VCaP (cell line): ENCODE data around the gene EIF6.
"Not testable (repeated sequence)": the region's sequence is repeated elsewhere in the genome, so short reads cannot be mapped to it uniquely, and the experiment has no call there.

Experiments
- H3K27ac ChIP-seq: fragments of 450-650 bp; 2 replicates; pipeline ENCODE4 v1.5.1; 2017
- TF ChIP-seq, protein P1 (sequence below): fragments of 450-650 bp; conservative IDR thresholded peaks from 2 replicates; pipeline ENCODE4 v1.5.1; 2017; ENCODE audit warnings: mild to moderate bottlenecking, moderate library complexity

Gene EIF6

DNA sequence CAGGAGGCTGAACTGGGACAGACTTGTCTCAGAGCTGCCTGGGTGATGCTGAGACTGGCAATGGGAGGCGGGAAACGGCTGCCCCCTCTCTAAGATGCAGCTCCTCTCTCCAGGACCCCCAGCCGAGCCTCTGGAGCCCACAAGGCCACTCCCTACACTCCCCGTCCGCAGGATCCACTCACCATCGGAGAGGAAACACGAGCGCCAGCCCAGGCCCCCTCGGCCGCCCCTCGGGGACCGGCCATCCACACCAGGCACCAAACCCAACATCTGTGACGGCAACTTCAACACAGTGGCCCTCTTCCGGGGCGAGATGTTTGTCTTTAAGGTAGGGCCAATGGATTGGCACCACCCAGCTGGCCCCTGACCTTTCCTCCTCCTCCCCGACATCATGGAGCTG is 17.5 kb downstream of the EIF6 start:
- peak overlapping the region; percentile 69; the same call in 1 of the 2 replicates for H3K27ac ChIP-seq
- TF ChIP-seq, protein P1, sequence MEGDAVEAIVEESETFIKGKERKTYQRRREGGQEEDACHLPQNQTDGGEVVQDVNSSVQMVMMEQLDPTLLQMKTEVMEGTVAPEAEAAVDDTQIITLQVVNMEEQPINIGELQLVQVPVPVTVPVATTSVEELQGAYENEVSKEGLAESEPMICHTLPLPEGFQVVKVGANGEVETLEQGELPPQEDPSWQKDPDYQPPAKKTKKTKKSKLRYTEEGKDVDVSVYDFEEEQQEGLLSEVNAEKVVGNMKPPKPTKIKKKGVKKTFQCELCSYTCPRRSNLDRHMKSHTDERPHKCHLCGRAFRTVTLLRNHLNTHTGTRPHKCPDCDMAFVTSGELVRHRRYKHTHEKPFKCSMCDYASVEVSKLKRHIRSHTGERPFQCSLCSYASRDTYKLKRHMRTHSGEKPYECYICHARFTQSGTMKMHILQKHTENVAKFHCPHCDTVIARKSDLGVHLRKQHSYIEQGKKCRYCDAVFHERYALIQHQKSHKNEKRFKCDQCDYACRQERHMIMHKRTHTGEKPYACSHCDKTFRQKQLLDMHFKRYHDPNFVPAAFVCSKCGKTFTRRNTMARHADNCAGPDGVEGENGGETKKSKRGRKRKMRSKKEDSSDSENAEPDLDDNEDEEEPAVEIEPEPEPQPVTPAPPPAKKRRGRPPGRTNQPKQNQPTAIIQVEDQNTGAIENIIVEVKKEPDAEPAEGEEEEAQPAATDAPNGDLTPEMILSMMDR: no peak

DNA sequence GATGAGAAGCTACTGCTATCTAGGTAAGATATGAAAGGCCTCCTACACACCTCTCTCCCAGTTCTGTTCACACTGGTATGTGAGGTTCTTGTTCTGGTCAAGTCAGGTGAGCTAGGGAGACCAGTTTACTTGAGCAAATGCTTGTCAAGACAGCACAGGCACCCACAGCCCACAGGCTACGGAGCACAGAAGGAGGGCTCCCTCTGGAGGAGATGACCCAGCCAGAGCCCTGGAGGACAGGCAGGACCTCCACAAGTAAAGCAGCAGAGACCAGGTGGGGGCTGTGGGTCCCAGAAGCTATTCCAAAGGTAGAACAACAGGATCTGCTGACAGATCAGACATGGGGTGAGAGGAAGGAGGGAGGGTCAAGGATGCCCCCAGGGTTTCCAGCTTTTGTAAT is 19.8 kb downstream of the EIF6 start:
- H3K27ac ChIP-seq: no peak overlapping the region
- TF ChIP-seq, protein P1: peak; percentile 16; the same call in 1 of the 2 replicates

DNA sequence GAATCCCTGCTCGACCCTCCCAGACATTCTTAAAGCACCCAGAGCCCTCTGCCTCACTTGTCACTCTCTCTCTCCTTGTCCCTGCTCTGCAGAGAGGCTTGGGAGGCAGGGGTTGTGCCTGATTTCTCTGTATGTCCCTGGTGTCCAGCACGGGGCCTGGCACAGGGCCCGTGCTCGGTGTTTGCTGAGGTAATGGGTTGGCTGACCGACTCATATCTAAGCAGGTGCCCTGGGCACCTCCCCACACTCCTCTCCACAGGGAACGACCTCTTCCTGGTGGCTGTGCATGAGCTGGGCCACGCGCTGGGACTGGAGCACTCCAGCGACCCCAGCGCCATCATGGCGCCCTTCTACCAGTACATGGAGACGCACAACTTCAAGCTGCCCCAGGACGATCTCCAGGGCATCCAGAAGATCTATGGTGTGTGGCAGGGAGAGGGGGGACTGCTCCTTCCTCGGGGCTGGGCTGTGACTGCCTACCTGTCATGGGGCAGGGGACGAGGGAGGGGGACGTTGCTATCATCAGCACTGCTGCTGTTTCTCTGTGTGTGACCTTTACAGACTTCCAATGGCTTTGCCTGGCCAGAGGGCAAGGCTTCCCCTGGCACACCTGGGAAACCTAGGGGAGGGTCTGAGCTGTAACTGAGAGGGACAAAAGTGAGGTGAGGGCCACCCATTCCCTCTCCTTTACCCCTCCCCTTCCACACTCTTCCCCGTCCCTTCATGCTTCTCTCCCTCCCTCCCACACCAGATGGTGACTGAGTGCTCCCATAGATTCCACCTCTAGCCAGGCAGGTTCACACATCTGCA is 20.8 kb downstream of the EIF6 start:
- peak overlapping the region; percentile 37 for H3K27ac ChIP-seq
- TF ChIP-seq, protein P1: no peak

DNA sequence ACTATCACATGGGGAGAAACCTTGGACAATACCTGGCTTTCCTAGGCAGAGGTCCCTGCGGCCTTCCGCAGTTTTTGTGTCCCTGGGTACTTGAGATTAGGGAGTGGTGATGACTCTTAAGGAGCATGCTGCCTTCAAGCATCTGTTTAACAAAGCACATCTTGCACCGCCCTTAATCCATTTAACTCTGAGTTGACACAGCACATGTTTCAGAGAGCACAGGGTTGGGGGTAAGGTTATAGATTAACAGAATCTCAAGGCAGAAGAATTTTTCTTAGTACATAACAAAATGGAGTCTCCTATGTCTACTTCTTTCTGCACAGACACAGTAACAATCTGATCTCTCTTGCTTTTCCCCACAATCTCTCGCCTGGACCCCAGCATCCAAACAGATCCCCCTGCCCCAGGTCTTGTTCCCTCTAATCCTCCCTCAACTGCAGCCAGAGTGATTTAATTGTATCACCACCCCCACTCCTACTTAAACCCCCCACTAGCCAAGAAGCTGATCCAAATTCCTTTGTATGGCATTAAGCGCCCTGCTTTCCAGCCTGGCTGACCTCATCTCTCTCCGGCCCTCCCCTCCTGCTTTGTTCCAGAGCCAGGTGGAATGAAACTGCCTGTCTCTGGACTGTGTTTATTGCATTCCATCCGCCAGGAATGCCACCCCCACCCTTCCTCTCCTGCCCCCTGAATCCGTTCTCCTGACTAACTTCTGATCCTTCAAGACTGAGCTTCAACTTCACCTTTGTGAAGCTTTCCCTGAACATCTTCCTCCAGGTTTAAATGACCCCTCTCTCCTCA is 21.6 kb downstream of the EIF6 start:
- H3K27ac ChIP-seq: peak overlapping the region; percentile 37

DNA sequence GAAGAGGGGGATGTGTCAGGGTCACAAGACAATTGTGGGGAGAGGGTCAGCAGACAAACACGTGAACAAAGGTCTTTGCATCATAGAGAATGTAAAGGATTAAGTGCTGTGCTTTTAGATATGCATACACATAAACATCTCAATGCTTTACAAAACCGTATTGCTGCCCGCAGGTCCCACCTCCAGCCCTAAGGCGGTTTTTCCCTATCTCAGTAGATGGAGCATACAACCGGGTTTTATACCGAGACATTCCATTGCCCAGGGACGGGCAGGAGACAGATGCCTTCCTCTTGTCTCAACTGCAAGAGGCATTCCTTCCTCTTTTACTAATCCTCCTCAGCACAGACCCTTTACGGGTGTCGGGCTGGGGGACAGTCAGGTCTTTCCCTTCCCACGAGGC is 22.3 kb downstream of the EIF6 start:
- H3K27ac ChIP-seq: not testable (repeated sequence)

DNA sequence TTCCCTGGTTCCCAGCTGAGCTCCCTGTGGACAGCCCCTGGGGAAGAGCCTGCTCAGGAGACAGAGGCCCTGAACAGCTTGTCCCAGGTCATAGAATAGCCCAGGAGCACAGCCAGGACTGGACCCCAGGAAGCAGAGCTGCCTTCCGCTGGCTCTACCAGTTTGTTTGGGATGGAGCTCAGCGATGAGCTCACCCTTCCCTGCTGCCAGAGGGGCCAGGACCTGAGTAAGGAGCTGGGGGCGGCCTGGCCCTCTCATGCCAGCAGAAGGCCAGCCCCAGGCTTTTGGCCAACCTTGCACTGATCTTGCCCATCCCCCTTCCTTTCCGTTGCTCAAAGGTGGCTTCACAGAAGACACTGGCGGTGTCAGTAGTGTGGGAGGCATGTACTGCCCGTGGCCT is 24.1 kb downstream of the EIF6 start:
- no peak overlapping the region for H3K27ac ChIP-seq
- TF ChIP-seq, protein P1: no peak

DNA sequence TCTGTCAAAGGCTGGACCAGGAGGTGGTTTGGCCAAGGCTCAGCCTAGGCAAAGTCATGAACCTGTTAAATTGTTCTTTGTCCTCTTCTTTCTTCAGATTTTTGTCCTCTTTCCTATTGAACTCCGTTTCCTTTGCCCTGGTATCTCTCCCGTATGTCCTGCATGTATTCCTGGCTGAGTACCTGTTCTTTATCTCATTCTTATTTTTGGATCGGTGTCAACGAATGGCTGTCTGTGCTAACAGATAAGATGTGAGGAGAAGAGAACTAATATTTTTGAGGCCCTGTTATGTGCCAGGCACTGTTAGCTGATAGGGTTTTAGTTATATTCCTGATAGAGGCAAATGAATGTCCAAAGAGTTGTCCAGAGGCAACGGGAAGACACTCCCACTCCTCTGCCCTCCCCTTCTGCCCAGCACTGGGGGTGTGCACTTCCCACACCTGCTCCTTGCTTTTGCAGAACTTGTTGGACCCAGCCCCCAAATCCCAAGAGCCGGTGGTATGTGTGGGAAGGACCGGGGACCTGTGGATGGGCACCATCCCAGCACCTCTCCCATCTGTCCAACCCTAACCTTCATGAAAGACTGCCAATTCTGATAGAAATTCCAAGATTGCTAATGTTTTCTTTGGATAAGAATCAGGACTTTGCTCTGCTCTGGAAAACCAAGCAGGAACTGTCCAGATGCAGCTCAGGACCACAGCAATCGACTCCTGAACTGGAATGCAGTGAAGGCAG is 27.2 kb downstream of the EIF6 start:
- TF ChIP-seq, protein P1: no peak
- H3K27ac ChIP-seq: peak overlapping the region; percentile 62

DNA sequence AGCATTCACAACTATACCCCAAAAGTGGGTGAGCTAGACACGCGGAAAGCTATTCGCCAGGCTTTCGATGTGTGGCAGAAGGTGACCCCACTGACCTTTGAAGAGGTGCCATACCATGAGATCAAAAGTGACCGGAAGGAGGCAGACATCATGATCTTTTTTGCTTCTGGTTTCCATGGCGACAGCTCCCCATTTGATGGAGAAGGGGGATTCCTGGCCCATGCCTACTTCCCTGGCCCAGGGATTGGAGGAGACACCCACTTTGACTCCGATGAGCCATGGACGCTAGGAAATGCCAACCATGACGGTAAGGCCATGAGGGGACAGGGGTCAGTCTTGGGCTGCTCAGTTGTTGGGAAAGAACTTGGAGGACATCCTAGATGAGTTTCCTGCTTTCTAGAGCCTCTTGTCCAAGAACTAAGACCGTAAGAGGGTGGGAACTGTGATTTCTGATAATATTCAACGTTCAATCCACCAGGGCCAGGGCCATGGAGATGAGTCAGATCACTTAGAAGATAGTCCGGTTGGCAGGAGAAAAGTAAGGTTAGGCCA is 30.0 kb downstream of the EIF6 start:
- TF ChIP-seq, protein P1: no peak
- H3K27ac ChIP-seq: no peak overlapping the region
